Amniotic stem cell (primary cell): Measurements from ENCODE around the gene NF2.

Experiments used
- DNase-seq: peaks from one replicate; lab custom pipeline; 2025; lab: John Stamatoyannopoulos, UW

The NF2 gene

GRCh38 chr22:29668673-29669072, 65.2 kb downstream of the NF2 start:
- no peak for DNase-seq

DNA sequence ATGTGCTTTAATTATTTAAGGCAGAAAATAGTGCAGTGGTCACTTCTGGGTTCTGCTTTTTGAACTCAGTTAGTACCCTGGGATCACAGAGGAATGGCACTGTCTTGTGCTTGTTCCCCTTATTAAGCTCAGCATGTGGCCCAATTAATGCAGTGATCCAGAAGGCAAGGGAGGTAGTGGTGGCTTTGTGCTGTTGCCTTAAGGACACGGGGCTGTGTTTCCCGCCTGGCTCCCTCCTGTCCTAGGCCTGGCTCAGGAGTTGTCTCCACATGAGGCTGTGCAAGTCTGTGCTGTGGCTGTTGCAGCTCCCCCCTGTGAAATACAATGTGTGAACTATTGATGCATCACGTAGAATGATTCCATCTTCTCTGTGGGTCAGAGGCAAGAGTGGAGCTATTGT, 67.2 kb downstream of the NF2 start:
- DNase-seq, result no peak

DNA sequence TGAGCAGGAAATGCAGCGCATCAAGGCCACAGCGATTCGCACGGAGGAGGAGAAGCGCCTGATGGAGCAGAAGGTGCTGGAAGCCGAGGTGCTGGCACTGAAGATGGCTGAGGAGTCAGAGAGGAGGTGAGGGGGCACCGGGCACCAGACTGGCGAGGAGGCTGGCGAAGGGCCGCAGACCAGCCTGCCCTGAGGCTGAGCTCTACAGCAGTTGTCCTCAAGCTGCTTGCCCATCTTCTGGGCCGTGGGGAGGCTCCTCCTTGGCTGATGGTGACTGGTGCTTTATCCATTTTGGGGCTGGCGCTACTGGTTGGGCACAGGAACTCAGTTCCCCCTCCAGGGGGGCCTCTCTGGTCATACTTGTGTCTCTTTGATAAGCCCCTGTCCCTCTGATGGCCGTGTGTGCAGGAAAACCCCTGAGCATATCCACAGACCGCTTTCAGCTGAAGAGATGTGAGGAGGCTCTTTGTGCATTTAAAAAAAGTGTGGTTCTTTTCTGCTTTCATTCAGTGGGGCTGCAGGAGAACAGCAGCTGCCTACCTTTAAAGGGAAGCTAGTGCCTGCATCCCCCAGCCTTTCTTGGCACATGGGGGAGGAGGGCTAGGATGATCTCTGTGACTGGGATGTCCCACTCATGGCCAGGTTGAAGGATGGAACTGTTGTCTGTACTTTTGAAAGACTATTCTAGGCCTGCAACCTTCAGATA, 70.1 kb downstream of the NF2 start:
- no peak for DNase-seq

- no peak for DNase-seq
Observed at GRCh38 chr22:29674121-29674520, 70.7 kb downstream of the NF2 start.

DNA sequence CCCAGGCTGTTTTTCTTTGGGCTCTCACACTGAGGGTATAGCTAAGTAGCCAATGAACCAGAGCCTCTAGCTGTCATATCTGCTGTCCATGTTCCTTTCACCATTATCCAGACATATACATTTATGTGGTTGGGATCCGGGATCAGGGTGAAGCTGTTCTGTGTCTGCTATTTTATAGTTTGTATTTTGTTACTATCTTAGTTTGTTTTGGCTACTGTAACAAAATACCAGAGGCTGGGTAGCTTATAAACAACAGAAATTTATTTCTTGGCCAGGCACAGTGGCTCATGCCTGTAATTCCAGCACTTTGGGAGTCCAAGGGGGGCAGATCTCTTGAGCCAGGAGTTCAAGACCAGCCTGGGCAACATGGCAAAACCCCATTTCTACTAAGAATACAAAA, 75.9 kb downstream of the NF2 start:
- no peak for DNase-seq

DNA sequence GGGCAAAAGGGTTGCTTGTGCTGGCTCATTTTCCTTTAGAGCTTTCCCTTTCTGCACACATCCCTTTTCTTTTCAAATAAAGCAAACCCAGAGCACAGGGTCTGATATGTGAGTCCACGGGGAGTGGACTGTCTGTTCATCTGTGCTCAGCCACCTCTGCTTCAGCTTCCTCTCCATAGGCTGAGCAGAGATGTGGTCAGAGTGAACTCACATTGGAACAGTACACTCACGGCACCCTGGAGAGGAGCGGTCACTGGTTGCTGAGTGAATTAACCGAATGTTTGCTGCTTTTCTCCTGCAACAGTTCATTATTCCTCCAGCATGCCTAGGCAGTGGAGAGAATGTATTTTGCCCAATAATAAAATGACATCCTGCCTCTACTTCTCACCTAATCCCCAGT, 80.1 kb downstream of the NF2 start:
- no peak for DNase-seq

GRCh38 chr22:29684244-29684643, 80.8 kb downstream of the NF2 start:
- DNase-seq, result no peak

DNA sequence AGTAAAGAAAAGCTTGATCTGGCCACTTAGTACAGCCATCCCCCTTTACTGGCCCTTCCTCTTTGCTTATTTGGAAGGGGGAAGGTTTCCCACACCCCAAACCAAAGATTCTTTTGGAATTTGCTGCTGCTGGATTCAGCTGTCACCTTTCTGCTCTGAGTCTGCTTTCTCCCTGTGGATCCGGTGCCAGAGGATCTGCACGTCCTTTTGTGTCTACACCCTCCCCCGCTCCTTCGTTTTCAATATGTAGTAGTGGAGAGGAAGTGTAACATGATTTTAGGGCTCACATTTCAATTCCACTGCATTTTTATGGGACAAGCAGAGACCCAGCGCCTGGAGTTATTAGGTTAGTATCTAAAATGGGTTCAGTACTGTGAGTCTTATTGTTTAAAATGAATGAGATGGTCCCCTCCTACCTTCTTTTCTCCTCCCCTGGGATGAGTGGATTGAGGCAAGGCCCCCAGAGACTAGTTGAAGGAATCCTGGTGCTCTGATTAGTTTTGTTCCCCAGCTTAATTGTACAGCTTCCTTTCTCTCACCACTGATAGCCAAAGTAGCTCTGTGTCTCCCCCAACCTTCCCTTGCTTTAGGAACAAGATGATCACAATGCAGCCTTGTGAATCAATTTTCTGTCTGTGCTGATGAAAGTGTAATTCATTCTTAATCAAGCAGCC, 85.9 kb downstream of the NF2 start:
- no peak for DNase-seq

DNA sequence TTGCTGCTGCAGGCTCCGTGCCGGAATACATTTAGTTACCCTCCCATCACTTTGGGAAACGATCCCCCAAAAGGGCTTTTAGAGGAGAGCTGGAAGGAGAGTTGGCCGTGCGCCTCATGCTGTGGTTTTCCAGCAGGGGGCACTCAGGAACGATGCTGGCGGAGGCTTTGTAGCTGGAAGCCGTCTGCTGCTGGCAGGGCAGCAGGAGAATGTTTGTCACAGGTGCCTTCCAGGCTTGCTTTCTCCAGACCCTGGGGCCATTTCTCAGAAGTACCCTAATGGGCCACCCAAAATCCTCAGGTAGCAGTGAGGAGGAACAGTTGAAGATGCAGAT, 86.4 kb downstream of the NF2 start:
- peak; percentile 23 for DNase-seq

DNA sequence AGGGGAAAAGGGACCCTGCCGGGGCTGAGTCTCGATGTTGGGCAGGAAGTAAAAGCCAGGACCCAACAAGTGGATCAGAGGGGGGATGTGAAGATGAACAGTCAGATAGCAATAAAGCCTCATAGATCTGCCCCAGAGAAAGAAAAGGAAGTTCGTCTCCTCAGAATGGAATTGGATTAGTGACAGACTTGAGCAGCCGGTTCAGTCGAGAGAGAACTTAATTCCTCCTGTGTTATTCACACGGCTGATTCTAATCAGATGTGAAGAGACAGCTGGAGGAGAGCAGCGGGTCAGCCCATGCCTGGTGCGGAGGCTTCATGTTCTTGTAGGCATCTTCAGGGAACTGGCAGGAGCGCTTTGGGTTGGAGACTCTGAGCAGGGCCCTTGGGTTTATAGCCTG, 87.0 kb downstream of the NF2 start:
- no peak for DNase-seq

GRCh38 chr22:29691636-29692326, 88.3 kb downstream of the NF2 start:
- no peak for DNase-seq

GRCh38 chr22:29692327-29692640, 88.9 kb downstream of the NF2 start:
- DNase-seq, result no peak

DNA sequence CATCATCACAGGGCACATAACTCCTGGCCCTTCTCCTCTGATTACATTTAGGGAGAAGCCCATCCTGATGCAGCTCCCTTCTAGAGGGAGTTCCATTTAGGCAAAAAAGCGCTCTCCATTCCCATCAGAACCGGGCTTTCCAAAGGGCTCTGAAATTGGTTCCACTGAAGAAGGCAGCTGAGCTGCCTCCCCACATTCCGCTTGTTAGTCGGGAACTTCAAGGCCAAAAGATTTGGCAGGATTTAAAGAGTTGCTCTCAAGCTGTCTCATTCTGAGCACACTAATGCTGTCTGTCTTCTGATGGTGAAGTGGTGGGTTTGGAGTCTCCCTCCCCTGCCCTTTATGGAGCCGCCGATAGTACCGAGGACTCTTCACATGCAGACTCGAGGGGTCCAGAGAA, 89.7 kb downstream of the NF2 start:
- no peak for DNase-seq

GRCh38 chr22:29693671-29694070, 90.2 kb downstream of the NF2 start:
- no peak for DNase-seq

- DNase-seq, result no peak
Observed at GRCh38 chr22:29695129-29695926, 91.9 kb downstream of the NF2 start.

DNA sequence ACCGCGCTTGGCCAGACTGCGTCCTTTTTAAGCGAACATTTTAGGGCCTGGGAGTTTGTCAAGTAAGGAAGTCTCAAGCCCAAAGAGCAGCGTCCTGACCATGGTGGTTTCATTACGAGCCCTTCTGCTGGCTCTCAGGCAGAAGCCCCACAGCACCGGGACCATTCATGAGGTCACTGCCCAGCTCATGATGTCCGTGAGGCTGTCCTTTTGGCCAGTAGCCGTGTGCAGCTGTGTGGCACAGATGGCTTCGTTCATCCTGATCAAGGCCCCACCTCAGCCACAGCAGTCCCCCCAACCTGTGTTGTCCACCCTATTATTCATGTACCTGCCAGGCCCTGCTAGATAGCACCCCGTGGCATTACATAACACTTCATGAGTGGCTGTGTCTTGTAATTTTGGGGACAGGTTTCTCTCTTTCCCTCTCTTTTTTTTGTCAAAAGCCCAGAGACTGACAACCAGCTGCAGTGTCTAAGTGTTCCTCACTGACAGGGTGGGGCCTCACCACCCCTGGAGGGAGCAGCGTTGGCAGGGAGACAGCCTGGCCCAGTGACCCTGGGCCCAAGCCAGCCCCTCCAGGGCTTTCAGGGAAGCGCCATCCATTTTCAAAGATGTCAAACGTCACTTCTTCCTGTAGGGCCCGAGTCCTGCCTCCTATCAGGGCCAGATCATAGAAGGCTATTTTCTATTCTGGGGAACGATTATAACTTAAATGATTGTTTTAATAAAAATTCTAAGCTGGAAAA, 94.6 kb downstream of the NF2 start:
- DNase-seq, result no peak

DNA sequence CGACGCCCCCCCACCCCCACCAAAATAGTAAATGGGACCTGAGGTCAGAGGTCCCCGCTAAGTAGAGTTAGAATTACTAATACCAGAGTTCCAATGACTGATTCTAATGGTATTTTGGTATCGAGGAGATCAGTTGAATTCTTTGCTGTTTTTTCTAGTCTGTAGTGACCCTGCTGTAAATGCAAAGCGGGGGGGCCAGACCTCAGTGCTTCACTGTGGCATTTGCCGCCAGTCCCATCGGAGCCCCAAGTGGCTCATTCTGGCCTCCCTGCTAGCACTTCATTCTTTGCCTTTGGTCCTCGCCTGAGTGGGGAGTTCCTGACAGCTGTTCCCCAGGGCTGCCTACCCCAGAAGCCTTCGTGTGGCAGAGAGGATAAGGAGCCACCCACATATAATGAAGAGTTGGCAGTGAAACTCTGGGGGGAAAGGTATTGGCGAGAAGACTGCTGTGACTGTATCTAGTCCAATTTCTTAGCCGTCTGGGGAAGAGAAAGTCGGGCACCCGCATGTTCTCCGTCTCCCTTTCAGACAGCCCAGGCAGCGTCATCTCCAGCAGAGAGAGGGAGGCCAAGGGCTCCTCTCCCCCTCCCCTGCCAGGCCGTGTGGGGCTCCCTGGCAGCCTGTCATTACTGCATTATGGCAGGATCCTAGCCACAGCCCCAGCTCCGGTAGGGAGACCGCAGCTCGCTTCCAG, 96.9 kb downstream of the NF2 start:
- no peak for DNase-seq

- DNase-seq, result no peak
Observed at GRCh38 chr22:29700900-29701154, 97.4 kb downstream of the NF2 start.

DNA sequence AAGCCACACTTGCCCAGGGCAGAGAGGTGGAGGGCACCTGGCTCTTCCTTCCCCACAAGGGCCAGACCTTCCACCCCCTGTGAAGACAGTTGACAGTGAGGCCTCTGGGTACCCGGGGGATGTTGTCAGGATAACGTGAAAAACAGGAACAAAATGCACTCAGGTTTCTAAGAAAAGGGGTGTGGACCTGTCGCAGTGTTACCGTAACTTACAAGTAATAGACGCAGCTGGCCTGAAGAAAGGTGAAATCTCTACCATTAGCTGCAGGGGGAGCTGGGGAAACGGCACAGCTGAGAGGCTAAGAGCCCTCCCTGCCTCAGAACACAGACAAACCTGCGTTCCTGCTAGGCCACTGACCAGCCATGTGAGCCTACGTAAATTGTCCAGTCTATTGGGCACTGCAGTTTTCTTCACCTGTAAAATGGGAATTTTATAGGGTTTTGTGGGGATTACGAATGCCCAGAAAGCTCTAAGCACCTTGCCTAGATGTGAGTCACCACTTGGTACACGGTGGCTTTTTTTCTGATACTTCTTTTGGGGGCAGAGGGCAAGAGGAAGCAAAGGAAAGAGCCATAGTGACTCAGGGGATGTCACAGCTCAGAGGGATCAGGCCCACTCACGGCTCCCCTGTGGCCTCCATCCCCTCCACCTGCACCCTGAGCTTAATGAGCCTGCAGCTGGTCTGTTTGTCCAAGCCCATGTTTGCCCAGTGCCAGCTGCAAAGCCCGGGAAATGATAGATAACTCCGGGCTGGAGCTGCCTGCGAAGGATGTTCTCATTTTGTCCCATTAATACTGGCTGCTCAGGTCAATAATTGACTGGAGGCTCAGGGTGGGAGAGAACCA, 97.9 kb downstream of the NF2 start:
- DNase-seq, result no peak

DNA sequence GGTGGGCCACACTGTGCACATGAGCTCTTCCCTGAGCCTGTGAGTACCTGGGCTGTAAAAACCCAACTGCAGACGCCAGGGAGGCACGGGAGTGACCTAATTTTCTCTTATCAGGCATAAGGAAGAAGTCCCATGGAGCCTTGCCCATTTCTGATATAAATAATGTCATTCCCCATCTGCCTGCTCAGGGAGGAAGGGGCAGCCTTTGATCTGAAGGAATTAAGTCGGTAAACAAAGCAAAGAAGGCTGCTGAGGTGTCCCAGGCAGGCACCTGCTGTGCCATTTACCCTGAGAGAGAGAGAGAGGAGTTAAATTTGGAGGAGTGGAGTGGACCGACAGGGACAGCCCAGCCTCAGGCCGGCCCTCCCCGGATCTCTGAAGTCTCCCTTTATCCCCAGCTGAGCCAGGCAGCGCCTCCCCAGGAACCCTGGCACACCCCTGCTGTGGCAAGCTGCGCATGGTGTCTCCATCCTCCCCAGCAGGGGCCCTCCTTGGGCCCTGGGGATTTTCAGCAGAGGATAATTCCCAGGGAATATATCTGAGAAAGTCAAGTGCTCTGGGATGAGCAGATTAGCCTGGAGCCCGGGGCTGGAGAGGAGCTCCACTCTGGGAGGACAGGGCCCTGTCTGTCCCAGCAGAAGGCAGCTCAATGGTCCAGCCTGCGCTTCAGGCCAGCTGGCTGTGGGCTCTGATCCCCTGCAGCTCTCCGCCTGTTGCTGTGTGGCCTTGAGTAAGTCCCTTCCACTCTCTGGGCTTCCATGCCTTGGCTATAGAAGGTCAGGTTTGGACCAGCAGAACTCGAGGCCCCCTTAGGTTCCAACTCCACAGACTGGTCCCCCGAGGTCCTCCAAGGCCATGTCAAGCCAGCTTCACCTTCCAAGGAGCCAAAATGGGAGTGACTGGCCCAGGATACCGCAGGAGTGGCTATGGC, 98.8 kb downstream of the NF2 start:
- DNase-seq, result no peak
